Stimulated activated CD8-positive, alpha-beta memory T cell treated with anti-CD3 and anti-CD28 coated beads, Interleukin-4, amount 100 ng/mL, for 48 hours (primary cell): ENCODE results near the gene BOC.
"Not testable (repeated sequence)": the region's sequence is repeated elsewhere in the genome, so short reads cannot be mapped to it uniquely, and the experiment has no call there.

Experiments
- DNase-seq: peaks from one replicate; pipeline ENCODE4 v3.0.0-alpha.2; 2020

The BOC gene, protein sequence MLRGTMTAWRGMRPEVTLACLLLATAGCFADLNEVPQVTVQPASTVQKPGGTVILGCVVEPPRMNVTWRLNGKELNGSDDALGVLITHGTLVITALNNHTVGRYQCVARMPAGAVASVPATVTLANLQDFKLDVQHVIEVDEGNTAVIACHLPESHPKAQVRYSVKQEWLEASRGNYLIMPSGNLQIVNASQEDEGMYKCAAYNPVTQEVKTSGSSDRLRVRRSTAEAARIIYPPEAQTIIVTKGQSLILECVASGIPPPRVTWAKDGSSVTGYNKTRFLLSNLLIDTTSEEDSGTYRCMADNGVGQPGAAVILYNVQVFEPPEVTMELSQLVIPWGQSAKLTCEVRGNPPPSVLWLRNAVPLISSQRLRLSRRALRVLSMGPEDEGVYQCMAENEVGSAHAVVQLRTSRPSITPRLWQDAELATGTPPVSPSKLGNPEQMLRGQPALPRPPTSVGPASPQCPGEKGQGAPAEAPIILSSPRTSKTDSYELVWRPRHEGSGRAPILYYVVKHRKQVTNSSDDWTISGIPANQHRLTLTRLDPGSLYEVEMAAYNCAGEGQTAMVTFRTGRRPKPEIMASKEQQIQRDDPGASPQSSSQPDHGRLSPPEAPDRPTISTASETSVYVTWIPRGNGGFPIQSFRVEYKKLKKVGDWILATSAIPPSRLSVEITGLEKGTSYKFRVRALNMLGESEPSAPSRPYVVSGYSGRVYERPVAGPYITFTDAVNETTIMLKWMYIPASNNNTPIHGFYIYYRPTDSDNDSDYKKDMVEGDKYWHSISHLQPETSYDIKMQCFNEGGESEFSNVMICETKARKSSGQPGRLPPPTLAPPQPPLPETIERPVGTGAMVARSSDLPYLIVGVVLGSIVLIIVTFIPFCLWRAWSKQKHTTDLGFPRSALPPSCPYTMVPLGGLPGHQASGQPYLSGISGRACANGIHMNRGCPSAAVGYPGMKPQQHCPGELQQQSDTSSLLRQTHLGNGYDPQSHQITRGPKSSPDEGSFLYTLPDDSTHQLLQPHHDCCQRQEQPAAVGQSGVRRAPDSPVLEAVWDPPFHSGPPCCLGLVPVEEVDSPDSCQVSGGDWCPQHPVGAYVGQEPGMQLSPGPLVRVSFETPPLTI

DNA sequence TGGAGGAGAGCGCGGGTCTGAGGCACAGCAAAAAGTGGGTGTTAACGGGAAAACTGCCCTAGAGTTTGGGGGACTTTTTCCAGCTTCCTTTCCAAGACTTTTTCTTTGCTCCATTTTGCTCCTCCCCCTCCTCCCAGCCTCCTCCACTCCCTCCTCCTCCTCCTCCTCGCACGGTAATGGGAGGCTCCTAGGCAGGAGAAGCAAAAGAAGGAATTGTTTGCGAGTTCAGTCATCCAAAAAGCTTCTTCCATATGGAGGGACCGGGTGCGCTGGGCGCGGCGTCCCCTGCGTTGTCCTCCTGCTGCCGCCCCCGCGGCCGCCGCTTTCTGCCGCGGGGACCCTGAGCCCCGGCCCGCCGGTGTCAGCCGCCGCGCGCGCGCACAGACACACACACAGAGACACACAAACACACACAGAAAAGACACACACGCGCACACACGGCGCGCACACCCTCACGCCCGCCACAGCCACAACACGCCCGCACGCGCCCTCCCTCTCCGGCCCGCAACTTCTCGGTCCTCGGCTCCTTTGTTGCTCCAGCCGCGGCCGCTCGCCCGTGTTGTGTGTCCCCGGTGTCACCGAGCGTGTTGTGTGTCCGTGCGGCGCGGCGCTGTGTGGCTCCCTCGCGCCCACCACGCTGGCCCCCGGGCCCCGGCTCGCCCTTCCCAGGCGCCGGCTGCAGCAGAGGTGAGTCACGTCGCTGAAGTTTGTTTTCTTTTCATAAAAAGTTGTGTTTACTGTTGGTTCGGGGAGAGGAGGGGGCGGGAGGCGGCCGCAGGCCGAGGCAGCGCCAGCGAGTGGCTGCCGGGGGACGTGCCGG is at the start of gene BOC:
Gene BOC, plus strand, starts transcription at position 228 of the 820 bp plus-strand sequence. CDS start 38,246 bp downstream, outside the sequence.
- DNase-seq: no peak

DNA sequence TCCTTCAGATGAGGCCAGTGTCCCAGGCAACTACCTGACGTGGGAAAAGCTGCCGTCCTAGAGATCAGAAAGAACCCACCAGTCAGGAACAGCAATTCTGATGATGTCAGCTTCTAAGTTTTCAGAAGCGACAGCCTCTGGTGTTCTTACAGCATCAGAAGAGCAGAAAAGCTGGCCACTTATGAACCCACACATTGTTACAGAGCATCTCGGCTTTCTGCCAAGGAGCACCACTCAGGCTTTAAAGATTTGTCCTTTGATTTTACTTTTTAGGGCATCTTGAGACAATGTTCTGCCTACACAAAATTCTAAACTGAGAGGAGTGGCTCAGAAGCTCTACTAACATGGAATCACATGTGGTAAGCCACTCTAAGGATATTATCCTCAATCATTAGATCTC is 49.7 kb upstream of the BOC start:
- DNase-seq: no peak

DNA sequence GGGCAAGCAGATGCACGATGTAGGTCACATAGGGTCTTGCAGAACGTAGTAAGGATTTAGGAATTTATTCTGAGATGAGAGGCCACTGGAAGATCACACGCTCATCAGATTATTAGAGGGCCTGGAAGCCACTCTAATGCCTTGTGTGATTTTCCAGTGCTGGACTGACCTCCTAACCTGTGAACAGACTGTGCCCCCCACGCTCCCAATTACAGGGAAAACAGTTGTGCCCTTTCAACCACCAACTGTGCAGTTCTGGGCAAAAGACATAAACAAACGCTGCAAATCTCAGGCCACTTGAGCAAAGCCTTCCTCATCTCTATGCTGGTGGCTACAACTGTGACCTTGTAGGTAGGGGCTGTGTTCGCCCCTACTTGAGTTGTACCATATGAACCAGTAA is 48.2 kb upstream of the BOC start:
- no peak for DNase-seq

DNA sequence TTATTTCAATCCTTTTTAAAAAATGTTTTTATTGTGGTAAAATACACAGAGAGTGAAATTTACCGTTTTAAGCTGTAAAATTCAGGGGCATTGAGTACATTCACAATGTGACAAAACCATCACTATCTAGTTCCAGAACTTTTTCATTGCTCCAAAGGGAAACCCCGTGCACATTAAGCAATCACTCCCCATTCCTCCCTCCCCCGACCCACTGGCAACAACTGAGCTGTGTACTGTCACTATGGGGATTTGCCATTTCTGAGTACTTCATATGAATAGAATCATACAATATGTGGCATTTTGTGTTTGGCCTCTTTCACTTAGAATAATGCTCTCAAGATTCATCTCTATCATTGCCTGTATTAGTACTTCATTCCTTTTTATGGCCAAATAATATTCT is 45.5 kb upstream of the BOC start:
- DNase-seq: no peak

DNA sequence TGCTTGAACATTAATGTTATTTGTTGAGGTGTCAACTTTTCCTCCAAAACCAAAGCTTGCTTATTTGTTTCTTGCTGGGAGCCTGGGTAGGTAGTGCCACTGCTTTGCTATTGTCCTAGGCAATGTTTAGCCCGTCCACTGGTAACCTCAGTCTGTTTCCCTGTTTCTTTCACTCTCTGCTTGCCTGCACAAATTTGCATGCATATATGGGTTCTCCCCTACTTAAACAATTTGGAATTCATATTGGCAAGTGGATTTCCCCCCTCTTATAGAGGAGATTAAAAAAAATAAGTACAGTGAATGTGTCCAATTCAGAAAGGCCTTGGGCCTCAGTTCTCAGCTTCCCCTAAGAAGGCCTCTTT is 45.0 kb upstream of the BOC start:
- DNase-seq: no peak

DNA sequence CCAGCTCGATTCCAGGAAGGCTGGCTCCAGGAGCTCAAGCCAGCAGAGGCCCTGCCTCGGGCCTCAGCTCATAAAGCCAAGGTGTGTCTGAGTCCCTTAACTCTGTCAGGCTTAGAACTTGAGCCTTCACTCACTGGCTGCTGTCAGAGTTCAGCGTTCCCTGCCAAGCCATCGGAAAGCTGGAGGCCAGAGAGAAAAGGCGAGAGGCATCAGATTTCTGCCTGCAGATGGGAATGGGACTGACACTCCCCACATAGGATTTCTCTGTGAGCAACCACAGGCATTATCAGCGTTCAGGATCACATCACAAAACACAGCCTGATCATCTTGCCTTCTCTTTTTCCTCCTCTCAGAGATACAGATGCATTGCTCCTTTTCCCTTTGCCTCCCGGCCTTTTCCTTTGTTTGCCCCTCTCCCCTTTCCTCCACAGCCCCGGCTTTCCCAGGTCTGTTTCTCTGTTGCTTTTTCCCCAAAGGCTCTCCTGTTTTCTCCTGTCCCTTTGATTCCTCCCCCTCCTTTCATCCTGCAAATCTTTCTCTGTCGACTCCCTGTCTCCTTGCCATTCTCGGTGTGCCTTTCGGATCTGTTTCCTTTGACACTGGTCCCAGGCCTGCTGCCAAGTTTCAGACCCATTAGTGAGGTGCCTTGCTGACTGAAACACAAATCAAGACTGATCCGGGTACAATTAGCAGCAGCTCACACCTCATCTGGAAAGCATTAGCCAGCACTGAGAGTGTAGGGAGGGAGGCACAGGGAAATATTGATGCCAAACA is 44.5 kb upstream of the BOC start:
- no peak for DNase-seq

DNA sequence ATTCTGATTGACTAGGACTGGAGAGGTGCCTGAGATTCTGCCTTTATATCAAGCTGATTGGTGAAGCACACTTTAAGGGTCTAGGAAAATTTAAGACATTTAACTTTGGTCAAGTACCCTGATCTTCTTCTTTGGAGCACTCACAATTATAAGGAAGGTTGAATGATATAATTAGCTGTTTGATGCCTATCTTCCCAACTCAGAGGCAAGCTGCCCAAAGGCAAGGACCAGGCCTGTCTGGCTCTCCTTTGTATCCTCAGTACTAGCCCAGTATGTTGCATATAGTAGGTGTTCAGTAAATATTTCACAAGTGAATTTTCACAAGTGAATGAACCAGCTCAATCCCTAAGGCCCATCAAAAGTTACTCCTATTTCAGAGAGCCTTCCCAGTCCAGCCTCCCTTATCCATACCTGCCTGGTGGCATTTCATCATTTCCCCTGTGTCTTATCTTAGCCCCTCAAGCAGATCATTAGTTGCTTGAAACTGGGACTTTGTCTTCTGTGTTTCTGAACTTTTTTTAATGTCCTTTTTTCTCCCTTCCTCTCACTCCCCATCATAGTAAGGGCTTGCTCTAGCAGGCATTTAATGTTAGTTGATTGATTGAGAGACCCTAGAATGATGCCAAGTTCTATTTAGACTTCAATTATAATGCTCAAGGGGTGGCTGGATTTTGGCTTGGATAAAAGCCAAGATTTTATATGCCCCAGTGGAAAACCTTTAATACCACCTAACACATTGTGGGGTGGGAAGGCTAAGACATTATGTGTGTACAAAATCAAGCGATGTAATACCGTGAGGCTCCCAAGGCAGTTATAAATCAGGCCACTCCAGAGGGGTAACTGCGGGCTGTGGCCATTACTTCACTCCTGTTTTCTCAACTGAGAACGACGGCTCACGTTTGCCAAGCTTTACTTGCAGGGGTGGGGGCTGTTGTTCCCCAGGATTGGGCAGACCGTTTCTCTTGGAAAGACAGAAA is 43.2 kb upstream of the BOC start:
- DNase-seq: no peak

DNA sequence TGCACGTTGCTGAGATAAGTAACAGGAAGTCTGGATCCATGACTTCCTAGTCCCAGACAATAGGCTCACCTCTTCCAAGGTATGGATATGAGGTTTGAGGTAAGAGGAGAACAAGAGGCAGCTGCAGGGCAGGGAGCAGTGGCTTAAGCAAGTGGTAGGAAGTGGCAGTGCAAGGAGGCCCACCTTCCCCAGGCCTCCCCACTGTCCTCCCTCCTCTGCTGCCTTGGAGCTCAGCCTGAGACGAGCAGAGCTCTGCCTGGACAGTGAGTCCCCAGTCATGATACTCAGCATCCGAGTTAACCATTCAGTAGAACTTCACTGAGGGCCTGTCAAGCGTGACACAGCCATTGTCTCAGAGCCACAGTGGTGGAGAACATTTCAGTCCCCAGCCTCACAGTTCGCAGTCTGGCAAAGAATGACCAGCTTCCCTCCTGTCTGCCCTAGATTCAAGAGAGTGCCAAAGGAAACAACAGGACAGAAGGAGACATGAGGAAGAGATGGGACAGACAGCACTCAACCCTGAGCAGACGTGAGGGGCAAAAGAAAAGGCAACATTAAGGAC is 41.4 kb upstream of the BOC start:
- no peak for DNase-seq

DNA sequence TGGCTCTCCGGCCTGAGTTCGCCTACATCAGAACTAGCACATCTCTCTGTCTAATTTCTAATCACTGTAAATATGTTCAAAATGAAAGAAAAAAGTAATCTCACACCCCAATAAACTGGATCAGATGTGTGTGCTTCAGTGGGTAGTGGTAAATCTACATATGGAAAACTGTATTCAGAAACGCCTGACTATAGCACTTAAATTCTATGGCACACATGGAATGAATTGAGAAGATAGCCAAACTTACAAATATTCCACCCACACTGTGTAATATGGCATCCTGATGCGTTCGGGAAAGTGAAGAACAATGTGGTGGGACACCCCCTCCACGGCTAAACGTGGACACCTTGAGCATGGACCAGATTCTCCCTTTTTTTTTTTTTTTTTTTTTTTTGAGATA is 40.6 kb upstream of the BOC start:
- no peak for DNase-seq

DNA sequence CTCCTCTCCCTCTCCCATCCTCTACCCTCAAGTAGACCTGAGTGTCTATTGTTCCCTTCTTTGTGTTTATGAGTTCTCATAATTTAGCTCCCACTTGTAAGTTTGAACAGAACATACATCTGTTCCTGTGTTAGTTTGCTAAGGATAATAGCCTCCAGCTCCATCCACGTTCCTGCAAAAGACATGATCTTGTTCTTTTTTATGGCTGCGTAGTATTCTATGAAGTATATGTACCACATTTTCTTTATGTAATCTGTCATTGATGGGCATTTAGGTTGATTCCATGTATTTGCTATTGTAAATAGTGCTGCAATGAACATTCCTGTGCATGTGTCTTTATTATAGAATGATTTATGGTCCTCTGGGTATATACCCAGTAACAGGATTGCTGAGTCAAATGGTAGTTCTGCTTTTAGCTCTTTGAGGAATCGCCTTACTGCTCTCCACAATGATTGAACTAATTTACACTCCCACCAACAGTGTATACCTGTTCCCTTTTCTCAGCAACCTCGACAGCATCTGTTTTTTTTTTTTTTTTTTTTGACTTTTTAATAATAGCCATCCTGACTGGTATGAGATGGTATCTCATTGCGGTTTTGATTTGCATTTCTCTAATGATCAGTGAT is 39.6 kb upstream of the BOC start:
- not testable (repeated sequence) for DNase-seq

DNA sequence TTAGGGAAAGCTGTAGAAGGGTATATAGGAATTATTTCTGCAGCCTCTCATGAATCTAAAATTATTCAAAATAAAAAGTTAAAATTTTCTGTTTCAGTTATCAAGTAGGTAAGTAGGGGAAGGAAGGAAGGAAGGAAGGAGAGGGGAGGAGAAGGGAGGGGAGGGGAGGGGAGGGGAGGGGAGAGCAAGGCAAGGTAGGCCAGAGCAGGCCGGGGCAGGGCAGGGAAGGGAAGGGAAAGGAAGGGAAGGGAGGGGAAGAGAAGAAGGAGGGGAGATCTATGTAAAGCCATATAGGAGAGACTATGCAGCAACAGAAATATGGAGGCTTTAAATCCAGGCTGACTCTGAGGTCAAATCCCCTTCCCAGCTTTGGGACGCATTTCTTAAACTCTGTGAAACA is 38.3 kb upstream of the BOC start:
- no peak for DNase-seq

DNA sequence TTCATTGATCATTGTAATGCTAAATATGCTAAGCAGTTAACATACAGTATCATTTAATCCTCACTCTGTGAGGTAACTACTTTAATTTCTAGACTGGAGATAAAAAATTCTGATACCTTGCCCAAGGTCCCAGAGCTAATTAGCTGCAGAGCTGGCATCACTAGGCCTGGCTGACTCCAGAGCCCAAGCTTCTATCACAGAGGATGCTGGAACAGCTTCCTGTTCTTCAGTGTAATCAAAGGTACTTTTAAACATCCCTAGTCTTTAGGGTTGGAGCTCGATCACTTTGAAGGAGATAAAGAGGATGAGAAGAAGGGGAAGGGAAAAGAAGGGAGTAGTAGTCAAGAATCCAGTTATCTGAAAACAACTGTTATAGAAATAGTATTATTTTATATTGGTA is 37.1 kb upstream of the BOC start:
- no peak for DNase-seq

DNA sequence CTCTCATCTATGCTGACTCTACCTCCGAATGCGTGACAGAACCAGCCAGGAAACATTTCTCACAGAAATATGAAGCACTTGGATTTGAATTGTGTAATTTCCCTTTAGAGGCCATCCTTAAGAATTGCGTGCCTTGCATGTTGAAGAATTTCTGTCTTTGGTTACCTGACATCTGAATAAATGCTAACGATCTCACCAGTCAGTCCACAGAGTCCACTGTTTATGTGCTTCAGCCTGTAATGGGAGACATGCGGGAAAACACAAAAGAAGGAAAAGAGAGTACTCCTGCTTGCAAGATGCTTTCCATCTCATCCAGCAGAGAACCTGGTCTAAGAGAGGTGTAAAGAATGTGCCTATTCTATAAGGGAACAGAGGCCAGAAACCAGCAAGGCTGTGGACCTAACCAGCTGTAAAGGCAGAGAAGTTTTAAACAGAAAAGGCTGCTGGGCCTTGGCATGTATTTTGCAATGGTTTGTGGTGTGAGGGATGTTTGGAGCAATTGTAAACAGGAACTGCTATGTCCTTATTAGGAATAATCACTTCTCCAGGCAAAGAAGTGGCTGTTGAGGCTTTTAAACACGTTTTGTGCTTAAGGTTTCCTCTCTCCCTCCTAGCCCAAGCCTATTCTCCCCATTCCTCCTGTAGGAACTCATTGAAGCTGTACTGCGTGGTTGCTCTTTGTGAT is 36.4 kb upstream of the BOC start:
- no peak for DNase-seq

DNA sequence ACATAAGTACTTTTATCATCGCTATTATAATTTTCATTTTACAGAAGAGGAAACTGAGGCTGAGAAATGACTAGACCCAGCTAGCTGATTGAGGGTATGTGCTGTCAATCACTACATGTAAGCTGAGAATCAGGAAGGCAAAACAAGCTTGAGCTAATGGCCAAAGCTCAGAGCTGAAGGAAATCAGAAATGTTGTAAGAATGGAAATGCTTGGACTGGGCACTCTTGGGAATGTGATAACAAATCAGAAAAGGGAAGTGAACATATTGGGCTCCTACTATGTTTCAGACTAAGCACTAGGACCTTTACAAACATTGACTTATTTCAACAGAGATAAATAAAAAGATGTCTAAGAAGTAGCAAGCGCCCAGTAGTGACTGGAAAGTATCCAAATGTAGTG is 33.8 kb upstream of the BOC start:
- no peak for DNase-seq

DNA sequence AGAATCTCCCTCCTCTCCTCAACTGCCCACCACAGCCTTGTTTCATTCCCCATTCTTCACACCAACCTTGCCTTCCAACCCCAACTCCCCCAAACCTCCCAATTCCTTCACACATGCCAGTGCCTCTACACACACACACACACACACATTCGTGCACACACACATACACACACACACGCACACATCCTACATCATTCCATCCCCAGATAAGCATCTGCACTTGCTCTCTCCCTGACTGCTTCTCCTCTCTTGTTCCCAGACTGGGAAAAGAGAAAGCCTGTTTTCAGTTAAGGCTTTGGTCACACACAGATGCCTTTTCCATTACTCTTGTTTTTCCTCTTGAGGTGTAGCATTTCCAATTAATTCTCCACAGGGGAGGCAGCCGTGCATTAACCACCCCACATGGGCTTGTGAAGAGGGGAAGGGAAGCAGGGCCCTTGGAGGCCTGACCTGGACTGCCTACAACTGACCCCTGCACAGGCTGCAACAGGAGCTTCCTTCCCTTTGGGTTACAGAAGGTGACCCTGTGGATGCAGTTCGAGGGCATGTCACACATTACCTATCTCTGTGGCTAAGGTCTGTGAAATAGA is 32.0 kb upstream of the BOC start:
- DNase-seq: no peak

DNA sequence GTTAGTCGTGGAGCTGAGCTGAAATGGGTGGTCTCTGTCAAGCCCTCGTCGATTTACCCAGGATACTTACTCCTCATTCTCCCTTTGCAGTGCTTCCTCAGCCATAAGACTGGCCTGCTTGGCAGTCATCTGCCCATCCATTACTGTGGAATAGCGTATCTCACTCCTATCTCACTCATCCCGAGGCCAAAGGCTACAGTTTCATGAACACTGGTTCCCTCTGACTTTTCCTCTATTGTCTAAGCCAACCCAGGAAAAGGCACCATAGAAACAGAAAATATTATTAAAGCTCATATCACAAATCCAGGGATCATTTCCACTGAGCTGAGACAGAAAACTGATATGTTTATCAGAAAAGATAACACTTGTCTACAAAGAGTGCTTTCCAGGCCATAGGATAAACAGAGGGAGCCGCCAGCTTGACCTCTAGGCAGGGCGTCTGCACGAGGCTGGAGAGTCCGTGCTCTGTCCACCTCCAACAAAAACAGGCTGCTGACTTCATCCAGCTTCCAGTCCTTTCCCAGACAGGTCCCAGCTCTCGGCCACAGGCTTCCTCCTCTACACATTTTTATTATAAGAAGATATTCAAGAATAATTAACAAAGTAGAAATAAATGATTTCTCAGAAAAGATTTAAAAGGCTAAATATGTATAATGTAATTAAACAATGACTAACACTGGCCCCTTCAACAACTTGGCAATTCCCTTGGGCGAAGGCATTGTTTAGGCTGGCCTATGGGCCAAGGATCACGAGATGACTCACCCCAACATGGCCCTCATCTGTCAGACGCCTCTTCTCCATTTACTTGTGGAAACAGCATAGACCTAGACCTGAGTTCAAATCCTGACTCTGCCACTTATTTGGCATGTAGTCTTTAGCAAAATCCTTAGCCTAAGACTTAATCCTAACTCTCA is 27.4 kb upstream of the BOC start:
- DNase-seq: no peak

DNA sequence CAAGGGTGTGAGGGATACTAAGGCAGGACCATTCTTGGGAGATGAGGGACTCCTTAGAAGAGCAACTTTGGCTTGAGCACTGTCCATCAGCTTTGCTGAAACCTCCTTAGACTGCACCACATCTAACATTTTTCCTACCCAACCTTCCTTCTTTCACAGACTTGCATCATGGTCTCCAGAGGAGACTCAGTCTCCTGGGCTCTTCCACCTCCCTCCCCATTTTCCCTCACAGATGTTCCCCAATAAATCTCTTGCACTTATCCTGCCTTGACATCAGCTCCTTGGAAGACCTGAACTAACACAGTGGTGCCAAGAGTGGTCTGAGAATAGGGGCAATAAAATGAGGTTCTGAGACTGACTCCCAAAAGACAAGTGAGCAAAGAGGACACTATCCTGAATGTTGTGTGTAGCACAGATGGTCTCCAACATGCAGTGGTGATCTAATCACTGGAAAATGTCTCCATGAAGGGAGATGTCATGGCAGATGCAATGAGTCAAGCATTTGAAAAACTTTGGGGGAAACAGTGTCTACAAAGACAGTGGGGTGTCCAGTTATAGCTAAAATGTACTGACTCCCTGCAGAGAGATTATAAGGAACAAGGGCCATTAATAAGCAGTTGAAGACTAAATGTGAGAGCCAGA is 26.0 kb upstream of the BOC start:
- DNase-seq: no peak
